NB4 (cell line): ENCODE measurements around the gene CIP2A.

Experiments
- CTCF ChIP-seq: IDR thresholded peaks from one replicate; pipeline ENCODE4 v1.5.1; 2012; ENCODE audit warnings: low read depth, low read length
- POLR2A ChIP-seq: IDR thresholded peaks from 2 replicates; pipeline ENCODE4 v1.6.1; 2011; ENCODE audit warnings: mild to moderate bottlenecking; ENCODE audit not compliant: insufficient read length; ENCODE audit errors: extremely low read depth

GRCh38 chr3:108589998-108590323, 723 bp upstream of the CIP2A start:
- TF ChIP-seq CTCF (no peak), POLR2A (no peak)
